GM12865 (cell line): ENCODE data around the gene UBE3C.
"Not testable (repeated sequence)": the region's sequence is repeated elsewhere in the genome, so short reads cannot be mapped to it uniquely, and the experiment has no call there.

Experiments
- DNase-seq: peaks from one replicate; pipeline ENCODE4 v3.0.0; 2010; ENCODE audit warnings: low read depth
- H3K4me3 ChIP-seq: 2 replicates; pipeline ENCODE4 v1.5.1; 2011; ENCODE audit warnings: mild to moderate bottlenecking, low read depth, low read length, control low read depth
- TF ChIP-seq, protein P1 (sequence below): IDR thresholded peaks from 2 replicates; pipeline ENCODE4 v1.5.1; 2011; ENCODE audit warnings: low read length, control low read depth, low read depth, inconsistent platforms; ENCODE audit not compliant: insufficient read depth; ENCODE audit errors: missing control alignments

UBE3C gene

DNA sequence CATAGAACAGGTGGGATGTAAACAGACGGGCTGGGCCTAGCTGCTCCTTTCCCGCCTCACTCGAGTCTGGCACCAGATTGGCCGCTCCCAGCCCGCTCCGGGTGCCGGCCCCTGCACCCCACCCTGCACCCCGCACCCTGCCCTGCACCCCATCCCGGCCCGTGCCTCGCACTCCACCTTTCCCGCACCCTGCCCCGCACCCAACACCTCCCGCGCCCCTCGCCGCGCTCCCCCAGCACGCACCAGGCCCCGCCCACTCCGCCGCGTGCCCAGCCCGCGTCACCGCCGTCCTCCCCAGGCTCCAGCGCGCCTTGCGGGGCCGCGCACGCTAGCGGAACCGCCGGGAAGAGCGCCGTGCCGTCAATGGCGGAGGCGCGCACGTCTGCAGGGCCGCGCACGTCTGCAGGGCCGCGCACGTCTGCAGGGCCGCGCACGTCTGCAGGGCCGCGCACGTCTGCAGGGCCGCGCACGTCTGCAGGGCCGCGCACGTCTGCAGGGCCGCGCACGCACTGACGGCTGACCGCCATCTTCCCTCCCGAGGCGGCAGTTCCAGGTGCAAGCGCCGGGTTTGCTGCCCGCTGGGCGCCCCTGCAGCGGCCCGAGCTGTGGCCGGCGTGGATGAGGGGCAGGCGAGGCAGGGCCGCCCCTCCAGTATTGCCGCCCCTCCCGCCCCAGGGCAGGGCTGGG lies at the start of gene UBE3C:
Gene UBE3C (plus strand): TSS at position 503 of the 687 bp plus-strand sequence. CDS start 347 bp downstream, outside the sequence.
- DNase-seq: peak; percentile 98
- TF ChIP-seq, protein P1, sequence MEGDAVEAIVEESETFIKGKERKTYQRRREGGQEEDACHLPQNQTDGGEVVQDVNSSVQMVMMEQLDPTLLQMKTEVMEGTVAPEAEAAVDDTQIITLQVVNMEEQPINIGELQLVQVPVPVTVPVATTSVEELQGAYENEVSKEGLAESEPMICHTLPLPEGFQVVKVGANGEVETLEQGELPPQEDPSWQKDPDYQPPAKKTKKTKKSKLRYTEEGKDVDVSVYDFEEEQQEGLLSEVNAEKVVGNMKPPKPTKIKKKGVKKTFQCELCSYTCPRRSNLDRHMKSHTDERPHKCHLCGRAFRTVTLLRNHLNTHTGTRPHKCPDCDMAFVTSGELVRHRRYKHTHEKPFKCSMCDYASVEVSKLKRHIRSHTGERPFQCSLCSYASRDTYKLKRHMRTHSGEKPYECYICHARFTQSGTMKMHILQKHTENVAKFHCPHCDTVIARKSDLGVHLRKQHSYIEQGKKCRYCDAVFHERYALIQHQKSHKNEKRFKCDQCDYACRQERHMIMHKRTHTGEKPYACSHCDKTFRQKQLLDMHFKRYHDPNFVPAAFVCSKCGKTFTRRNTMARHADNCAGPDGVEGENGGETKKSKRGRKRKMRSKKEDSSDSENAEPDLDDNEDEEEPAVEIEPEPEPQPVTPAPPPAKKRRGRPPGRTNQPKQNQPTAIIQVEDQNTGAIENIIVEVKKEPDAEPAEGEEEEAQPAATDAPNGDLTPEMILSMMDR: no peak
- peak within 1 kb of the TSS; percentile 87 for H3K4me3 ChIP-seq

DNA sequence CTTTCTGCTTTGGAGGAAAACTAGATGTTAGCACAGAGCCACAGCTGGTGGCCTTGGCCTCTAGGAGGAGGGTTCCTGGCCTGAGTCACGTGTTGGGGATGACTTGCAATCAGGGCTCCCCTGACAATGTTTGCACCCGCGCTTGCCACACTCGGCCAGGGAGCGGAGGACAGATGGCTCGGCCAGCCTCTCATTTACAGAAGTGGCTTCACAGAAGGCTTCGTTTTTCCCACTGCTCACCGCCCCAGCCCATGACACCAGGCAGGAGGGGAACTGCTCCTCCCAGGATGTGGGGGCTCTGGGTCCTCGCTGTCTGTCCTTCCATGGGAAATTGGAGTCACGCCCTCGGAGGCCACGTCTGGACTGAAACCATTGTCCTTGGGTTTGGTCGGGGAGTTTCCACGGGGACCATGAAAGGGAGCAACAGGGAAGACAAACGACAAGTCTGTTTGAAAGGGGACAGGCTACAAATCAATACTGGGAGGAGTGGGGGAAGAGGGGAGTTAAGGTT lies 49.6 kb upstream of the UBE3C start:
- TF ChIP-seq, protein P1: no peak
- H3K4me3 ChIP-seq: no peak overlapping the region
- DNase-seq: no peak

DNA sequence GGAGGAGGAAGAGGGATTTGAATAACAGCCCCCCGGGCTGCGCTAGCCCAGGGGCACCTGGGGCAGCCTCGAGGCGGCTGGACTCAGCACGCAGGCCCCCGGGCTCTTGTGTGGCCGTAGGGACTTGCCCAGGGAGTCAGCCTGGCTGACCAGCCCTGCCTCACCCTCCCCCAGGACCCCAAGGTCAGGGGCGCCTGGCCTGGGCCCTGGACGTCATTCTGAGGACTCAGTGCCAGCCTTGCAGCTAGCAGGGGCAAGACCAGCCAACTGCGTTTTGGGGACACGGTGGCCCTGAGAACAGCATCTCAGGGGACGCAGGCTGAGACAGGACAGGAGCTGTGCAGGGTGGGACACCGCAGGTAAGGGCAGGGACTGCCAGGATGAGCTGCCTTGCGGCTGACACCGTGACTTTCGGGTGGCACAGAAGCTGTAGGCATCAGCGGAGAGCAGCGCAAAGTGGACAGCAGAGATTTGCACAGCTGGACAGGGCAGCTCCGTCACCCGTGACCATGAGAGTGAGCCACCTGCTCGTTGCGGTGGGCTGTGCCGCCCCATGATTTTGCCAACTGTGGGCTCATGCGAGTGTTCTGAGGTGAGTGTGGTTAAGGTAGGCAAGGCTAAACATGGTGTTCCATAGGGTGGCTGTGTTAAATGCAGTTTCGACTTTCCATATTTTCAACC lies 48.1 kb upstream of the UBE3C start:
- TF ChIP-seq, protein P1: no peak
- DNase-seq: no peak
- H3K4me3 ChIP-seq: no peak overlapping the region

DNA sequence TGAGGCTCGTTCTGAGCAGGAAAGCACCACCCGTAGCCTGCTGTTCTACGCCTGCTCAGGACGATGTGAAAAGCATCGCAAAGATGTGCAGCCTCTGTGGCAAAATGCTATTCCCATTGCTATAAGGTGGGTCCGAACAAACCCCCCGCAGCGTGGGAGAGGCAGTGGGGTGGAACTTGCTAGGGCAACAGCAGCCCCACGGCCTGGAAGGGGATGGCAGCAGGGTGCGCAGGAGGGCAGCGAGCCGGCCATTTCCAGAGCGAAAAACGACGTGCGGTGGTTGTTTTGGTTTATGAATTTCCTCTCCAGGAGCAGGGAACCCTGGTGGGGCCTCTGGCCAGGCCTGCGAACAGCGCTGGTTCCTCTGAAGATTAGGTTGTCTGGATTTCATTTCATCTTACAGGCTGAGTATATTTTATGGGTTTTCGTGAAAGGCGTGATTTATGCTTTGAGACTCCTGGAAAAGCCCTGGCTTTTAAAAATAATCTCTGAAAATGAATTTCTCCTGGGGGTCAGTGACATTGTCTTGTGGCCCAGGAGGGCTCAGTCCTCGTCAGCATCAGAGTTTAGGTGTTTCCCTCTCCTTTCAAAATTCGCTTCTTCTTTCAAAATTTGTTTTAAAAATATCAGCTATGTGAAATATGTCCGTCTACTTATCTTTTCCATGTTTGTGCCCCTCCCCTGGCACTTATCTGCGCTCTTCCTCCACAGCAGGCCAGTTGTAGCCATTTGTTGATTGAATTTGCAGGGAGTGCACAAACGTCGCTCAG lies 42.3 kb upstream of the UBE3C start:
- no peak for DNase-seq
- TF ChIP-seq, protein P1: no peak
- no peak overlapping the region for H3K4me3 ChIP-seq

DNA sequence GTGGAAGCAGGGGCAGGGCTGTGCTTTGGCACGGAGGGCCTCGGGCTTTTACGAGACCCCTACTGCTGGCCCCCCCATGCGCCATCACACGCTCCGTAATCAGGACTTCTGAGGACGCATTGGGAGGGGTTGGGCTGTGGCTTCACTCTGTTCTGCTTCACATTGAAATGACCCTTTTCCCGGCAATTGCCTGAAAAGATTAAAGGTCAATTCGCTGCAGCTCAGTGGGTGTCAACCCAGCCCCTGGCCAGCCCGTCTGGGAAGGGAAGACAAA lies 41.7 kb upstream of the UBE3C start:
- TF ChIP-seq, protein P1: no peak

DNA sequence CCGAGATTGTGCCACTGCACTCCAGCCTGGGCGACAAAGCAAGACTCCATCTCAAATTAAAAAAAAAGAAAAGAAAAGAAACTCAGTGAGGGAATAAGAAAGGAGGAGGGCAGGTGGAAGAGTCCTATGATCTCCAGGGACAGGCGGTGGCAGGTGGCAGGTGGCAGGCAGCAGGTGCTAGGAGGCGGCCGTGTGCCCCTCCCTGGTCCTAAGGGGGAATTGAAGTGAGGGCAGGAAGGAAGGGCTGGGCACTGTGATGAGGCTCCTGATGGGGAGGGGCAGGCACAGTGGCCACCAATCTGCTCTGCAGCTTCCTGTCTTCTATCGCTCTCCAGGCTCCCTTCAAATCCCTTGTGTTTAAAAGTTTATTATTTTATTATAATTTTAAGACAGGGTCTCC lies 41.2 kb upstream of the UBE3C start:
- no peak overlapping the region for H3K4me3 ChIP-seq
- TF ChIP-seq, protein P1: no peak
- no peak for DNase-seq

More for the DNA sequence above, 41.7 kb upstream of the UBE3C start:
- H3K4me3 ChIP-seq: no peak overlapping the region
- no peak for DNase-seq

DNA sequence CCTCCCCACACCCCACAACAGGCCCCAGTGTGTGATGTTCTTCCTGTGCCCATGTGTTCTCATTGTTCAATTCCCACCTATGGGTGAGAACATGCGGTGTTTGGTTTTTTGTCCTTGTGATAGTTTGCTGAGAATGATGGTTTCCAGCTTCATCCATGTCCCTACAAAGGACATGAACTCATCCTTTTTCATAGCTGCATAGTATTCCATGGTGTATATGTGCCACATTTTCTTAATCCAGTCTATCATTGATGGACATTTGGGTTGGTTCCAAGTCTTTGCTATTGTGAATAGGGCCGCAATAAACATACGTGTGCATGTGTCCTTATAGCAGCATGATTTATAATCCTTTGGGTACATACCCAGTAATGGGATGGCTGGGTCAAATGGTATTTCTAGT lies 38.7 kb upstream of the UBE3C start:
- not testable (repeated sequence) for DNase-seq, H3K4me3 ChIP-seq

DNA sequence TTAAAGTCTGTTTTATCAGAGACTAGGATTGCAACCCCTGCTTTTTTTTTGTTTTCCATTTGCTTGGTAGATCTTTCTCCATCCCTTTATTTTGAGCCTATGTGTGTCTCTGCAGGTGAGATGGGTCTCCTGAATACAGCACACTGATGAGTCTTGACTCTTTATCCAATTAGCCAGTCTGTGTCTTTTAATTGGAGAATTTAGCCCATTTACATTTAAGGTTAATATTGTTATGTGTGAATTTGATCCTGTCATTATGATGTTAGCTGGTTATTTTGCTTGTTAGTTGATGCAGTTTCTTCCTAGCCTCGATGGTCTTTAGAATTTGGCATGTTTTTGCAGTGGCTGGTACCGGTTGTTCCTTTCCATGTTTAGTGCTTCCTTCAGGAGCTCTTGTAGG lies 35.1 kb upstream of the UBE3C start:
- not testable (repeated sequence) for H3K4me3 ChIP-seq, DNase-seq
